Daoy (cell line): Measurements from ENCODE around the gene CSAD. TPM values are rescaled to one million over a fixed set of nuclear protein-coding genes. Genes with fewer than 3 reads are reported as not detected.
"Not testable (repeated sequence)": the region's sequence is repeated elsewhere in the genome, so short reads cannot be mapped to it uniquely, and the experiment has no call there.

Source experiments
- DNase-seq: peaks from one replicate; pipeline ENCODE4 v3.0.0-alpha.2; 2015; ENCODE audit warnings: low read depth
- total RNA-seq: library from RNA; depleted of rRNA; stranded (reverse); fragments of >200 nt; shearing (Covaris generic); gene quantifications from 2 replicates; pipeline ENCODE4 v1.2.3, GENCODE V29; 2014

Gene CSAD
- total RNA-seq, 1 experiment from 2014 or later: 4.7 TPM

DNA sequence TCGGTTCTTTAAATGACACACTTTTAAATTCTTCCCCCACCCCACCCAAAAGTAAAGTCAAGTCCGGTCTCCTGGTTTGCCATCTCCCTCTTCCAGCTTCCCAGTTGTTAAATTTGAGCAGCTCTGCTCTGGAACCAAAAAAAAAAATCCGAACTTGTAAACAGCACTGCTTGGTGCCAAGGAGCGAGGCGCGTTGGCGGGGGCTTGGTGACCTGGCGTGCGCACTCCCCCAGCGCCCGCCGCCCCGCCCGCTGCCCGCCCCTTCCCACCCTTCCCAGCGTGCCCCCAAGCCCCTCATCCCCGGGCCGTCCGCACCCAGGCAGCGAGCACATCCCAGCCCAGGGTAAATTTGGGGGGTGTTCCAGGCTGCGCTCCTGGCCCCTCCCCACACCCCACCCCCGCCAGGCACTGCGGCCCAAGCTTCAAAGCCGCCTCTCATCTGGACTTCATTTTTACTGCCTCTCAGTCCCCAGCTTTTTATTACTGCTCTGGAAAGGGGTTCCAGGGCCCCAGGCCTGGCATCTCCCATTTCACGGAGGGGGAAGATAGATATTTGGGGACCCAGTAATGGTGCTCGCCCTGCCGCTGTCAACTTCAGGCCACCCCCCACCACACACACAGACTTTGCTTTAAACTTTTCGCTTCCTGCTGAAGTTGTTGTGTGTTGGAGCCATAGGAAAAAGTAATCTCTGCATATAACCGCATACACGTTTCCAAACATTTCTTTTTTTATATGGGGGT is 38.0 kb upstream of the CSAD start:
- no peak for DNase-seq

DNA sequence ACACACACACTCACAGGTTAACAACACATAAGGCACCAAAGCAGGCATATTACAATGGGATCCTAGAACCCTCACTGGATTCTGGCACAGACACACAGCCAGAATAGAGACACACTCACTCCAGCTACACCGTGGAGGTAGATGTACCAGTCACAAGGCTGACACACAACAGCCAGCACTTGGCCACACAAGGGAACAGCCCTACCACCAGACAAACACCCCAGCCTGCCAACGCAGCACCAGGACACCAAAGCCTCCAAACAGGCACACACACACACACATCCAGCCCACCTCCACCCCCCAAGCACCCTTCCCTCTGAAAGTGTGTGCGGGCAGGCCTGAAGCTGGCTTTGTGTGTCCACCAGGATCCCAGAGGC is 37.2 kb upstream of the CSAD start:
- DNase-seq: no peak

DNA sequence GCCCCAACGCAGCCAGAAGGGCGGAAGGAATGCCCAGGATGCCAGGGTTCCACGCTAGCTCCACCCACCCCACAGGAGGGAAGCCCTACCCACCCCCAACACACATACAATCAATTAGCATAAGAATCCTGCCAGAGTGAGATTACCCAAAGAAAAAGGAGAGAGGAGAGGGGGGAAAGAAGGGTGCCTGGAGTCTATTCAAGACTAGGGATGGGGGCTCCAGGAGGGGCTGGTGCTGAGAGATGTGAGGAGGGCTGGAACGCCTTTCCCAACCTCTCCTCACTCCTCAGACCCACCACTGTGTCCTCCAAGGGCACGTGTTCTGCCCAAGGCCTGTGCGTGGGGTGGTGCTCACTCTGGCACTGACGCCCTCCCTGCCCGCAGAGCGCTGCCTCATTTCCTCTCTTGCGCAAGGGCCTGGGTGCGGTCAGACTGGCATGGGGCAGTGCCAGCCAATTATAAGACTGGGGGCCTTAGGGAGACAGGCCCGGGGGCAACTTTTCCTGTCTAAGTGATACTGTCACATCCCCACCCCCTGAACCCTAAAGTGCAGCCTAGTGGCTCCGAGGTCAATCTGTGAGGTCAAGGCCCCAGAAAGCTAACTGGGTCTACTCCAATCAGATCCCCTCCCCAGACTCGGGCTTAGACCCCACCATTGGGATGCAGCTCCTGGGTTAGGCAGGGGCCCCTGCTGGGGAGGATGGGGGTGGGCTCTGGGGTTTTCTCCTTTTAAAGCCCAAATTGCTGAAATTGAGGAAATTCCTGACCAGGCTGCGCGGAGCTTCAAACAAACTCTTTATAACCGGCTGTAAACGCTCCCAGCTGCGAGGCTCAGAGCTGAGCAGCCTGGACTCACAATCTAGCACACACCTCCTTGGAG is 36.6 kb upstream of the CSAD start:
- DNase-seq: peak; percentile 80

DNA sequence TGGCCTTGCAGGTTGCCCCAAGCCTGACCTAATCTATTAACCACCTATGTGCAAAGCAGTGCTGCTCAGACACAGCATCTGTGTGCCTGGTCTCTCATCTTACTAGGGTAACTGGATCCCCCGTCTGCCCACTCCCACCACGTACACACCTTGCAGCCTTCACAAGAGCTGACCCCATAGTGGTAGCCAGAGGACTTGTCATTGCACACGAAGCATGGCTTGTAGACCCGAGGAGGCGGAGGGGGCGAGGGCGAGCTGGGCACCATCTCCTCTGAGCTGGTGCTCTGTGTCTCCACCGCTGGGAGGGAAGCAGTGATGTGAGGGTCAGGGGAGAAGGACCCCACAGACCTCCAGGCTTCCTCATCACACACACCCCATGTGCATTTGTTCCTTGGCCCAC is 34.8 kb upstream of the CSAD start:
- no peak for DNase-seq

DNA sequence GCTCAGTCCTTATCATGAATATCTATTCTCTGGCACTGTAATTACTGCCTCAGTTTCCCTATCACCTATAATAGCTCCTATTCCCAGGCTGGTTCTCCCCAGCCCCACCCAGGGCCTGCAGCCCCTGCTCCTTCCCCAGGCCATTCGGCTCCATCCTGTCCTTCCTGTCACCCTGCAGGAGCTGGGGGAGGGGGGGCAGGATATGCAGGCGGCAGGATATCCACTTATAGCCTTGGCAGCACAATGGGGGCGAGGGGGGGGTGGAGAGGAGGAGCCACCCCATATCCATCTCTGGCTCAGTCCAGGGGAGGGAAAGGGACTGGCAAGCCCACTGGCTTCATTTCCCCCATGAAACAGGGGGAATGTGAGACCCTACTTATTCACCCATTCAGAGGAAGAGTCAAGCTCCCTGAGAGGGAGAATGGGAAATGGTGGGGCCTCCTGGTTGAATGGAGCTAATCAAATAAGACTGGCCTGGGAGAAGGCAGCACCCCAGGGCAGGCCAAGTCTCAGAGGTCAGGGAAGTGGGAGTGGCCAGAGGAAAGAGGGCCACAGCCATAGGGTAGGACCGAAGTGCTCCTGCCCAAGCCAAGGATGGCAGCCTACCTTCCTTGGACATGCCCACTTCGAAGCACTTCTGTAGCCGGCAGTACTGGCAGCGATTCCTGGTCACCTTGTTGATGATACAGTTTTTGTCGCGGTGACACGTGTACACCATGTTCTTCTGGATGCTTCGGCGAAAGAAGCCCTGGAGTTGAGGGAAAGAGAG is 34.1 kb upstream of the CSAD start:
- no peak for DNase-seq

DNA sequence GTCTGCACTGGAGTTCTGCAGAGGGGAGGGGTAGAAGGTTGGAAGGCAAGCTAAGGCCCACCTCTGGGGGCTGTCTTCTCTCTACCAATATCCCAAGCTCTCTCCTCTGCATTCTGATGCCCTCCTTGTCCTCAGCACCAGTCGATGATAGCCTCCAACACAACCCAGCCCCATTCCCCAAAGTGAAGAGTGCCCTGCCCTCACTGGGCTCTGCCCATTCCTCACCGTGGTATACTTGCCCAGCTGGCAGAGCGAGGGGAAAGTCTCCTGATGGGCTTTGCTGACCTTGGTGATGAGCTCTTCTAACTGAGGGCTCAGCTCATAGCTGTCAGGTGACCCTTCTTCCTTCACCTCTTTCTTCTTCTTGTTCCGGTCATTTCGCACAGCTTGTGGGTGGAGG is 33.5 kb upstream of the CSAD start:
- DNase-seq: no peak

DNA sequence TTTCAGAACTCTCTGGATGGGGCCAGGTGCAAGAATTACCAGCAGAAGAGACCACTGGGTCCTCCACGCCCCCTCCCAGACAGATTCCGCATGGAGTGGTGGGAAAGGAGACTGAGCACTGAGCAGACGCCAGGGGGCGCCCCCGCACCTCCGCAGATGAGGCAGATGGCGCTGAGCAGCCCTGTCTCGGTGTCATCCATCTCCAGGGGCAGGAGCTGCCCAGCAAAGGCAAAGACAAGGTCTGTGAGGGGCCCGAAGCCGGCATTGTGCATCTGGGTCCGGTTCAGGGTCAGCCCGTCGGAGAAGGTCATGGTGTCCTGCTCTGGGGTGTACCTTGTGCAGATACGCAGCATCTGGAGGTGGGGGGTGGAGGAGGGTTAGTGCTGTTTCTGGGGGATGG is 32.6 kb upstream of the CSAD start:
- DNase-seq: peak; percentile 84

DNA sequence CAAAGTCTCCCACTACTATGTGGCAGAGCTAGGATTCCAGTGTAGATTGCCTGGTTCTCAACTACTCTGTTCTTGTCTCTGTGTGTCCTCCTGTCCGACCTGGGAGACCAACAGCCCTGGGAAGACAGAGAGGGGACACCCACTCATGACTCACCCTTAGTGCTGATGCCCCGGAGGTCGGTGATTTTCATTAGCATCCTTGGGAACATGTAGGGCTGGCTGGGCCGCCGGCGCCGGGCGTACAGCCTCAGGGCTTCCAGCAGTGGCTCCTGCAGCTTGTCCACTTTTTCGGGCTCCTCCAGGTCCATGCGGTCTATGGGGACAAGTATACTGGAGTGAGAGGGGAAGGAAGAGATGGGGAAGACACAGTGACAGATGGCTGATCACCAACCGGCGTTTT is 32.2 kb upstream of the CSAD start:
- no peak for DNase-seq

DNA sequence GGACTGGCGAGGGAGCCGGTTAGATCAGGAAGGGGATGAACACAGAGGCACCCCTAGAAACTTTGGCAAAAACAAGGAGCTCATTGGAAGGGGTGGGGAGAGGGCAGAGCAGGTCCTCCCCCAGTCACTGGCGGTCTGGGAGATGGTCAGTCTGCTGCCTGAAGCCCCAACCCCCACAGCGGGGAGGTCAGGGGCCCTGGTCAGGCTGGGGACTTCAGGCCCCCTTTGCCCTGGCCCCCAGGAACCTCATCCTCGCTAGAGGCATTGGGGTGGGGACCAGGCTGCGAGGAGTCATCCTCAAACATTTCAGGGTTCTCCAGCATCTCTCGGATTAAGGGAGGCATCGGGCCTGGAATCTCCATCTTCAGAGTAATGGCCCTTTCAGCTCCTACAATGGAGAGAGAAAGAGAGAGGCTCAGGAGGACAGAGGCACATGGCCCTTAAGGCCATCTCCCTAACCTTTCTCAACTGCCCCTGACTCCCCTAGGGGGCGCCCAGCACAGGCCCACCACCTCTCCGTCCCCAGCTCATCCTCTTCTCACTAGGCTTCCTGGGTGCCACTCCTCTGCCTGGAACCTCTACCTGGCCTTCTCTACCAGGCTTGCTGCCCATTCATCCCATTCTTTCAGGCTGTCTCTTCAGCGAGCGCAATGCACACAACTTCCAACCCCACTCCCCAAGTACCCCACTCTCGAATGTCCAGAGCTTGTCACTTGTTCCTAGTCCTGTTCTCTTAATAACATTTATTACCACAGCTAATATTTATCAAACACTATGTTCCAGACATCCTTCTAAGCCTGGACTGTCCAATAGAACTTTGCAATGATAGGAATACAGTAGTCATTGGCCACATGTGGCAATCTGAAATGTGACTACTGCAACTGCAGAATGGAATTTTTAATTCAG is 31.0 kb upstream of the CSAD start:
- DNase-seq: no peak

DNA sequence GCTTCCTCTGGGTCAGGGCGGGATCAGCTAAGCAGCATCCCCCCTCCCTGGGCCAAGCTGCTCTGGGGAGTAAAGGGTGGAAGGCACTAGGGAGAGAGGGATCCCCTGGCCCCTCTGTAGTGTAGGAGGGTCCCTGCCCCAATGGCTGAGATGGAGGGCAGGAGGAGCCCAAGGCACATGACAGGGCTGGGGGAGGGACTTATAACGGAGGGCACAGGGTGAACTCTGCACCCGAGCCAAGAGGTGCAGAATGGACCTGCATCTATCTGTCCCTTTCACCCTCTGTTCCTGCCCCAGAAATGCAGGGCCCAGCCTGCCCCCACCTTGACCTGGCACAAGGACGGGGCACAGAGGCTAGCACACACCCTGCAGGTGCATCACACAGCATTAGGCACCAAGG is 30.1 kb upstream of the CSAD start:
- no peak for DNase-seq

DNA sequence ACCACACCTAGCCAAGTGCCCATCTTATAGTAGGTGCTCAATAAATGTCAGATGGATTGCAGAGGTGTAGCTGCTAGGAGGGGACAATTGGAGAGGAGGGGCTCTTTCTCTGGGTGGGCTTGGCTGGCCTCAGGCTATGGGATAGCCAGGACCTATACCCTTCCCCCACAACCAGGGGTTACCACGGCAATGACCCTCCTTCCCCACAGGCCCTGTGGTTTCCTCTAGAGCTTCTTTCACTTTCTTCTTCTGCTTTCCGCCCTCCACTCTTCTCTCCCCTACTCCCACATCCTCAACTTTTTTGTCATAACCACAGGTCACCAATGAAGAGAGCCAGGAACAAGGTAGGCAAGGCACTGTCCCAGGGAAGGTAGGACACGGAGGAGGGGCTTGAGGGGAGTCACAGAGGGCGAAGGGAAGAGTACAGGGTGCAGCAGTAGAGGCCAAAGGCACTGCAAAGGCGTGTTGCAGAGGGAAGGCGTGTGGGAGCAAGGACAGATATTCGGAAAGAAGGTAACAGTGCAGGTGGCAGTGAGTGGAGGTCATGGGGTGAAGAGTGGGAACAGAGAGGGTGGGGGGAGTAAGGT is 28.2 kb upstream of the CSAD start:
- no peak for DNase-seq

DNA sequence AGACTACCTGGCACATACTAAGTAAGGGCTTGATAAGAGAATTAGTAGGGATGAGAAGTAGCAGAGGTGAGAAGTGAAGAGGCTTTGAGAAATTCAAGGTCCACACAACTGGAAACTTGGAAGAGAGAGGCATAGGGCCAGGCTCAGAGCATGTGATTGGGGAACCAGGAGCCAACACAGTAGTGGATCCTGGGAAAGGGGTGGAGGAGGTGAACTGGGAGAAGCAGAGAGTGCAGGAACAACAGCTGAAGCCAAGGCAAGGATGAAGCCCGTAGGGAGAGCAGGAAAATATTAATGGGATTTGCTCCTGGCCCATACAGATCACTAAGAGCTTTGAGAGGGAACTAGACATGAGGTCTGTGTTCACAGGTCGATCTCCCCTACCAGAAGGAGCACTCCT is 27.7 kb upstream of the CSAD start:
- DNase-seq: no peak

DNA sequence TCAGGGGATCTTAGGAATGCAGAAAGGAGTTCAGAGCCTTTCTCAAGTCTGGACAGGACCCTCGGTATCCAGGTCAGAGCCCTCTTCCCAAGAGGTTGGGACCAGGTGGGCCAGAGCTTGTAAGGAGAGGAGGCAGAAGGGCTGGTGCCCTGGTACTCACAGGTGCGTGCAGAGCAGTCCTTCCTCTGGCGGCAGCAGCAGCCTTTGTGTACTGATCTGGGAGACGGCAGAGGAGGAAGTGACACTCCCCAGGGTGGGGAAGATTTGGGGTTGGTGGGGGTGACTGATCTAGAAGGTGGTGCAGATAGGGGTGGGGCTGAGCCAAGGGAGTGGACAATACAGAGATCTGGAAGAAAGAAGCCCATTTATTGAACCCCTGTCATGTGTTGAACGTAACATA is 26.3 kb upstream of the CSAD start, which contains the start of gene ITGB7:
Gene ITGB7 (minus strand): TSS at position 210 of the 400 bp plus-strand sequence. CDS start 6,808 bp downstream, outside the sequence.
- no peak for DNase-seq

DNA sequence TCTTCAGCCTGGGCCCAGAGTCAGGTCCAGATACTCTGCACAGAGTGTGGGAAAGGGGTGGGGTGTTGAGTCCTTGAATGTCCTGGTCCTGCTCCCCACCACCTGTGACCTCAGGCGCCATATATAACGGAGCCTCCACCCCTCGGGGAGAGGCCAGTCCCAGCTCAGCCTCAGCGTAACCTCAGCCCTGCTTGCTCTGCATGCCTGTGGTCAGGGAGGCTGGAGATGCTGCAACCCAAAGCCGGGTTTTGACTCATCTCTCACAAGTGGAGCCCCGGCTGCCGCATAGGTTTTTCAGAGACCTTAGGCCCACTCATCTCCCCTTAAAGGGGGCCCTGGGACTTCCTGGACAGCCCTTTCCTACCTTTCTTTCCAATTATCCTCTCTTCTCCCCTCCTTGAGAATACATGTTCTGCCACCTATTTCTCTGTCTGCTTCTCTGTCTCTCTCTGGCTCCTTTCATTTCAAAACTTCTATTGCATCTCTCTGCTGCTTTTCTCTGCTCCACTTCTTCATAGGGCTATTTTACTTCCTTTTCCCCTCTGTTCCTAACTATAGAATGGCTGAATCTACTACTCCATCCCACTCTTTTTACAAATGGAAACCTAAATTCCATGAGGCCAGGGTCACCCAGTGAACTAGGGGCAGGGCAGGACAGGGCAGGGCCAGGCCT is 25.2 kb upstream of the CSAD start:
- DNase-seq: peak; percentile 90

DNA sequence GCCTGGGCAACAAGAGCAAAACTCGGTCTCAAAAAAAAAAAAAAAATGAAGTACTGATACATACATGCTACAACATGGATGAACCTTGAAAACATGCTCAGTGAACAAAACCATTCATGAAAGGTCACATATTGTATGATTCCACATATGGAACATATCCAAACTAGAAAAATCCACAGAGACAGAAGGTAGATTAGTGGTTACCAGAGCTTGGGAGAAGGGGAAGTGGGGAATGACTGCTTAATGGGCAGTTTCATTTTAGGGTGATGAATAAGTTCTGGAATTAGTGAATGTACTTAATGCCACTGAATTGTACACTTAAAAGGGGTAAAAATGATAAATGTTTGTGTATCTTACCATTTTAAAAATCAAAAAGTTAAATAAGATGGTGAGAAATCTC is 23.6 kb upstream of the CSAD start:
- no peak for DNase-seq

DNA sequence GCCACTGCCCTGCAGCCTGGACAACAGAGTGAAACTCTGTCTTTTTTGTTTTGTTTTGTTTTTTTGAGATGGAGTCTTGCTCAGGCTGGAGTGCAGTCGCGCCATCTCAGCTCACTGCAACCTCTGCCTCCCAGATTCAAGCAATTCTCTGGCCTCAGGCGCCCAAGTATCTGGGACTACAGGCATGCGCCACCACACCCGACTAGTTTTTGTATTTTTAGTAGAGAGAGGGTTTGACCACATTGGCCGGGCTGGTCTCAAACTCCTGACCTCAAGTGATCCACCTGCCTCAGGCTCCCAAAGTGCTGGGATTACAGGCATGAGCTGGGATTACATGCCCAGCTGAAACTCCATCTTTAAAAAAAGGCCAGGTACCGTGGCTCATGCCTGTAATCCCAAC is 21.6 kb upstream of the CSAD start:
- not testable (repeated sequence) for DNase-seq

DNA sequence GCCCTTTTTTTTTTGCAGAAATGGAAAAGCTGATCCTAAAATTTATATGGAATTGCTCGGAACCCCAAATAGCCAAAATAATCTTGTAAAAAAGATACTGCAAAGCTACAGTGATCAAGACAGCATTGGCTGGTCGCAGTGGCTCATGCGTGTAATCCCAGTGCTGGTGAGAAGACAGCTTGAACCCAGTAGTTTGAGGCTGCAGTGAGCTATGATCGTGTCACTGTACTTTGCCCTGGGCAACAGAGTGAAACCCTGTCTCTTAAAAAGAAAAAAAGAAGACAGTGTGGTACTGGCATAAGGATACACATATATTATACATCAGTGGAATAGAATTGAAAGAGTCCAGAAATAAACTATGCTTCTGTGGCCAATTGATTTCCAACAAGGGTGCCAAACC is 20.9 kb upstream of the CSAD start:
- no peak for DNase-seq

DNA sequence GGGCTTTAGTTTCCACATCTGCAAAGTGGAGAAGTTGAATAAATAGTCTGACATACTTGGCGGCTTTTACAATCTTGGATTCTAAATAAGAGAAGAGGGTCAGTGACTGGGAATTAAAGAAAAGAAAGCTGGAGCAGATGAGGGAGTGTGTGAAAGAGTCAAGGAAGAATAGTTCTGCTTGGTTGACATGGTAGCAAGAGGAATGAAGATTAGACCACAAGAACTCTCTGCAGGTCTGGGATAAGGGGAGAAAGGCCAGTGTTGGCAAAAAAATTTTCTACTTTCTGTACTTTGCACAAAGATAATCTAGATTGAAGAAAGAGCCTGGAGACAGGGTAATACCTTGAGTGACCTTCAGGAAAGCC is 20.4 kb upstream of the CSAD start:
- no peak for DNase-seq

DNA sequence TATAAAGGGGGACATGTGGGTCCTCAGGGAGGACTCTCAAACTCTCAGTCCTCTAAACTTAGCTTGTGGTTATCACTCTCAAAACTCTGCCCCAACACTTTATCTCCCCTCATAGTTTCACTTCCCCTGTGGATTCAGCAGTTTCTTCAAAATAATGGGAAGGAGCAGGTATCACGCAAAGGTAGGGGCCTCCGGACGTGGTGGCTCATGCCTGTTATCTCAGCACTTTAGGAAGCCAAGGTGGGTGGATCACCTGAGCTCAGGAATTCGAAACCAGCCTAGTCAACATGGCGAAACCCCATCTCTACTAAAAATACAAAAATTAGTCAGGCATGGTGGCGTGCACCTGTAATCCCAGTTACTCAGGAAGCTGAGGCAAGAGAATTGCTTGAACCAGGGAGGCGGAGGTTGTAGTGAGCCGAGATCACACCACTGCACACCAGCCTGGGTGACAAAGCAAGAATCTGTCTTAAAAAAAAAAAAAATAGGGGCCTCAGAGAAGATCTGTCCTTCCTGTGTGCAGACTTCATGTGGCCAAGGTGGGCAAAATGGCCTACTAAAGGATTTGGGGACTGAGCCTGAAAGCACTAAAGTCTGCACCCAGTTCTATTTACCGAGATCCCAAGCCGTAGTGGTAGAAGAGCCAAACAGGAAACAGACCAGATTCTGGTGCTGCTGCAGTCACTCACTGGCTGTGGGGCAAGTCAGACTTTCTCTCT is 19.9 kb upstream of the CSAD start:
- no peak for DNase-seq

DNA sequence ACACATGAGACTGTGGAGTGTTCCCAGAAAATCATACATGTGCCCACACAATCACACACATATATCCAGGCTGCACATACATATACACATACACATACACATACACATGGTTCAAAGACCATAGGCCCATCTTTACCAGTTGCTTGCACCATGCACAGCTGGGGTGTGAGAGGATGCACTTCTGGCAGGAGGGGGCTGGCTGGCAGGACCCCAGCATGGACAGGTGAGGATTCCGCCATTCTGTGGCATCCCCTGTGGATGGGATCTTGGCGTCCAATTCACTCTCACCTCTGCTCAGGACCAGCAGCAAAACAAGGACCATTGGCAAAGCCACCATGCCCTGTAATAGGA is 19.4 kb upstream of the CSAD start:
- no peak for DNase-seq
